DOHH2 (cell line): Measurements from ENCODE around the gene H2AZ1.

Experiments
- H3F3A ChIP-seq: fragments of 200-600 bp; sonication (generic), shearing (Covaris generic); 2 replicates; pipeline ENCODE4 v1.6.0; 2016; ENCODE audit warnings: antibody characterized with exemption, mild to moderate bottlenecking; ENCODE audit not compliant: control insufficient read depth, insufficient read depth
- H3K27ac ChIP-seq: fragments of 200-600 bp; sonication (generic); 2 replicates; pipeline ENCODE4 v1.5.1; 2014; ENCODE audit warnings: low read depth, mild to moderate bottlenecking, low read length, moderate library complexity
- H3K27me3 ChIP-seq: fragments of 200-600 bp; sonication (generic); 2 replicates; pipeline ENCODE4 v1.6.1; 2014; ENCODE audit warnings: mild to moderate bottlenecking, low read length, mixed read lengths; ENCODE audit not compliant: control insufficient read depth
- H3K36me3 ChIP-seq: fragments of 200-600 bp; sonication (generic); 2 replicates; pipeline ENCODE4 v1.6.1; 2014; ENCODE audit warnings: mild to moderate bottlenecking, low read length, moderate library complexity, mixed read lengths; ENCODE audit not compliant: control insufficient read depth
- H3K4me1 ChIP-seq: fragments of 200-600 bp; sonication (generic); 2 replicates; pipeline ENCODE4 v1.6.1; 2014; ENCODE audit warnings: mild to moderate bottlenecking, low read length, mixed read lengths; ENCODE audit not compliant: control insufficient read depth
- H3K4me2 ChIP-seq: fragments of 200-600 bp; sonication (generic); 2 replicates; pipeline ENCODE4 v1.6.0; 2014; ENCODE audit warnings: mild to moderate bottlenecking, low read length, moderate library complexity
- H3K4me3 ChIP-seq: fragments of 200-600 bp; sonication (generic); 2 replicates; pipeline ENCODE4 v1.5.1; 2014; ENCODE audit warnings: mild to moderate bottlenecking, low read length, mixed read lengths
- H3K79me2 ChIP-seq: fragments of 200-600 bp; sonication (generic); 2 replicates; pipeline ENCODE4 v1.6.1; 2014; ENCODE audit warnings: mild to moderate bottlenecking, low read length, mixed read lengths; ENCODE audit not compliant: control insufficient read depth
- H3K9me2 ChIP-seq: fragments of 200-600 bp; sonication (generic); replicated peaks from 2 replicates; pipeline ENCODE4 v1.6.1; 2014; ENCODE audit warnings: mild to moderate bottlenecking, low read length, mixed read lengths; ENCODE audit not compliant: control insufficient read depth
- H3K9me3 ChIP-seq: fragments of 200-600 bp; sonication (generic); 2 replicates; pipeline ENCODE4 v1.6.1; 2014; ENCODE audit warnings: antibody characterized with exemption, low read length, mixed read lengths; ENCODE audit not compliant: control insufficient read depth, insufficient read depth
- H4K20me1 ChIP-seq: fragments of 200-600 bp; sonication (generic); 2 replicates; pipeline ENCODE4 v1.6.0; 2014; ENCODE audit warnings: low read depth, mild to moderate bottlenecking, antibody characterized with exemption, low read length, moderate library complexity; ENCODE audit not compliant: control insufficient read depth, insufficient read depth
- EZH2phosphoT487 ChIP-seq: fragments of 200-600 bp; sonication (generic); IDR thresholded peaks from 2 replicates; pipeline ENCODE4 v1.6.1; 2017; ENCODE audit warnings: borderline replicate concordance, mild to moderate bottlenecking, antibody characterized with exemption, low read length, moderate library complexity, mixed read lengths
- TF ChIP-seq, protein P1 (sequence below): fragments of 200-600 bp; sonication (generic); IDR thresholded peaks from one replicate; pipeline ENCODE4 v1.5.1; 2014; ENCODE audit warnings: antibody characterized with exemption, mild to moderate bottlenecking, low read depth, low read length; ENCODE audit not compliant: poor library complexity, severe bottlenecking

The H2AZ1 gene

DNA sequence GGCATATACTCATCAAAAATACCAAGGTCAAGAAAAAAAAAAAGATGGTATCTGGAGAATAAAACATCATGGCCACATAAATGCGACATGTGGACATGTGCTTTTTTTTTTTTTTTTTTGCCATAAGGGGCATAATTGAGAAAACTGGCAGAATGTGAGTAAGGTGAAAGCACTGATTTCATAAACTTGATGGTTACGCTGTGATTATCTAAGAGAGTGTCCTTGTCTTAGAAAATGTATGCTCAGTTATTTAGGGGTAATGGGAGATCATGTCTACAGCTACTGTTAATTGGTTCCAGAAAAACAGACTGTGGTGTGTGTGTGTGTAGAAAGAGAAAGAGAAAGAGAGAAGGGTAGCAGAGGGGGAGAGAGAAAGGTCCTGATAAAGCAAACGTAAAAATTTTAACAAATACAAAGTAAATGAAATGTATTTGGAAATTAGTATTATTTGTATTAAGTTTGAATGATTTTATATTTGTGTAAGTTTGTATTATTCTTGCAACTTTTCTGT lies 11.8 kb downstream of the H2AZ1 start:
- Histone ChIP-seq H3K79me2 (peaks cover 96% of the 10 kb centered on the region), H3K36me3 (peaks cover 61% of the 10 kb centered on the region), H3K4me2 (no peak overlapping the region), H3K27me3 (no peaks in the 10 kb centered on the region), H3K9me3 (0 out of 2 replicates have a peak, but pooled peaks cover 3% of the 10 kb centered on the region), H3F3A (peaks cover 10% of the 10 kb centered on the region; the same call in 1 of the 2 replicates), H3K4me3 (no peak overlapping the region), H3K9me2 (no peaks in the 10 kb centered on the region), H3K27ac (no peak overlapping the region), H4K20me1 (no peaks in the 10 kb centered on the region), H3K4me1 (peaks cover 5% of the 10 kb centered on the region)
- TF ChIP-seq EZH2phosphoT487 = no peak
- TF ChIP-seq, protein P1, sequence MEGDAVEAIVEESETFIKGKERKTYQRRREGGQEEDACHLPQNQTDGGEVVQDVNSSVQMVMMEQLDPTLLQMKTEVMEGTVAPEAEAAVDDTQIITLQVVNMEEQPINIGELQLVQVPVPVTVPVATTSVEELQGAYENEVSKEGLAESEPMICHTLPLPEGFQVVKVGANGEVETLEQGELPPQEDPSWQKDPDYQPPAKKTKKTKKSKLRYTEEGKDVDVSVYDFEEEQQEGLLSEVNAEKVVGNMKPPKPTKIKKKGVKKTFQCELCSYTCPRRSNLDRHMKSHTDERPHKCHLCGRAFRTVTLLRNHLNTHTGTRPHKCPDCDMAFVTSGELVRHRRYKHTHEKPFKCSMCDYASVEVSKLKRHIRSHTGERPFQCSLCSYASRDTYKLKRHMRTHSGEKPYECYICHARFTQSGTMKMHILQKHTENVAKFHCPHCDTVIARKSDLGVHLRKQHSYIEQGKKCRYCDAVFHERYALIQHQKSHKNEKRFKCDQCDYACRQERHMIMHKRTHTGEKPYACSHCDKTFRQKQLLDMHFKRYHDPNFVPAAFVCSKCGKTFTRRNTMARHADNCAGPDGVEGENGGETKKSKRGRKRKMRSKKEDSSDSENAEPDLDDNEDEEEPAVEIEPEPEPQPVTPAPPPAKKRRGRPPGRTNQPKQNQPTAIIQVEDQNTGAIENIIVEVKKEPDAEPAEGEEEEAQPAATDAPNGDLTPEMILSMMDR = no peak

DNA sequence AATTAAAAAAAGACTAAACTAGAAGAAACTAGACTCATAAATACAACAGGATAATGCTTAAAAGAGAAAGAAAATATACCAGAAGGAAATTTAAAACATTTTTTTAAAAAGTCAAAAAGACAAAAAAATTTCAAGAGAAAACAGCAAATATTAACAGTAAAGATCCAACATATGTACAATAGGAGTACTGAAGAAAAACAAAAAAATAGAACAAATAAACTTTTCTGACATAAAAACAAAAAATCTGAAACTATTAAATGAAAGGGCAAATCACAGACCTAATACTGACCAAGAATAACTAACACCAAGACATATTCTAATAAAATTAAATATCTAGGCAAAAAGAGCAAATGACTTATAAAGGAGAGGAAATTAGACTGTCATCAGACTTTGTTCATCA lies 15.2 kb downstream of the H2AZ1 start:
- Histone ChIP-seq H3K27ac (no peak overlapping the region), H3K9me3 (0 out of 2 replicates have a peak, but pooled peaks cover 3% of the 10 kb centered on the region), H3K4me1 (no peaks in the 10 kb centered on the region), H3K36me3 (peaks cover 59% of the 10 kb centered on the region), H3K4me3 (no peak overlapping the region), H3K79me2 (peaks cover 95% of the 10 kb centered on the region), H3K27me3 (no peaks in the 10 kb centered on the region), H3F3A (peaks cover 6% of the 10 kb centered on the region; the same call in 1 of the 2 replicates), H4K20me1 (no peaks in the 10 kb centered on the region), H3K9me2 (no peaks in the 10 kb centered on the region), H3K4me2 (no peak overlapping the region)
- no peak for TF ChIP-seq EZH2phosphoT487
- TF ChIP-seq, protein P1 = no peak

DNA sequence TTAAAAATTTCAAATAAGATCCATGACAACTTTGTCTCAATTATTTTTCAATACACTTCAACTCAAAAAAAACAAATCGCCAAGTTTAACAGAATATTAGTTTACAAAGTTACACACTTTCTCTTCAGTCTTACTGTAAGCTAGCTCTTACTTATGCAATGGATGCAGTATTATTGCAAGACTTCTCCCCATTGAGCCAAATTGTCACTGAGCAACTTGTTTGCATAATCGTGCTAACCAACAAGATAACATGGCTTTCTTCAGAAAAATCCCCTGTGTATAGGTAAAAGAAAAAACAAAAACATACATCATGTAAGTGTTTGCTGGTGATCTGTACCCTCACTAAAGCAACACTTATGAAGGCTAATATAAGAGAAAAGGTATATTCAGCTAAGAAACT lies 22.5 kb downstream of the H2AZ1 start:
- no peaks in the 10 kb centered on the region for H4K20me1 ChIP-seq
- H3K4me3 ChIP-seq = no peak overlapping the region
- H3K9me3 ChIP-seq = no peaks in the 10 kb centered on the region
- no peak overlapping the region for H3K4me2 ChIP-seq
- H3F3A ChIP-seq = no peaks in the 10 kb centered on the region
- H3K27ac ChIP-seq = no peak overlapping the region
- no peaks in the 10 kb centered on the region for H3K27me3 ChIP-seq
- peaks cover 48% of the 10 kb centered on the region for H3K79me2 ChIP-seq
- no peaks in the 10 kb centered on the region for H3K4me1 ChIP-seq
- TF ChIP-seq, protein P1 = no peak
- no peak for TF ChIP-seq EZH2phosphoT487
- peaks cover 79% of the 10 kb centered on the region for H3K36me3 ChIP-seq
- H3K9me2 ChIP-seq = no peaks in the 10 kb centered on the region
